ENCODE data around the gene ACSL3. TPM values are rescaled to one million over a fixed set of nuclear protein-coding genes. Genes with fewer than 3 reads are reported as not detected.

Gene ACSL3
- total RNA-seq, 1 experiment from 2014 or later: 236 TPM

DNA sequence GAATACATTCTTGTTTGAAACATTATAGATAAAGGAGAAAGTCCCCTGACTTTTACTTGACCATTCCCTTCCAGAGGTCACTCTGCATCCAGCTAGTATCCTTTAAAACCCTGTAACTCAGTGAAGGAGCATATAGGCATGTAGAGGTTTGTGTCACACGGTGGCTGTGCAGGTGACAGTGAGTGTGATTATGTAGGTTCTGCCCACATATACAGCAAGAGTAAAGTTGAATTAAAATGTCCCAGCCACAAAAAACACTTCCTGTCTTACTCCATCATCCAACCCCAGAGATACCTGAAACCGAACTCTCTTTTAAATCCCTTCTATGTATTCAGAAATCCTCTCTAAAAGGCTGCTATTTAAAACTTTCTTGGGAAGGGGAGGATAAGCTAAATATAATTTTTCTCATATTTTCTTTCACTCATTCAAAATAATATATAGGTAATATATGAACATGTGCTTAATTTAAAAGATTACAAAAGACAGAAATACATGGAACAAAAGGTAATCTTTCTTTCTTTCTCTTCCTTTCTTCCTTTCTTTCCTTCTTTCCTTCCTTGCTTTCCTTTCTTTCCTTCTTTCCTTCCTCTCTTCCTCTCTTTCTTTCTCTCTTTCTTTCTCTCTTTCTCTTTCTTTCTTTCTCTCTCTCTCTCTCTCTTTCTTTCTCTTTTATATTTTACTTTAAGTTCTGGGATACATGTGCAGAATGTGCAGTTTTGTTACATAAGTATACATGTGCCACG is 20.6 kb upstream of the ACSL3 start:
- ChIA-PET CTCF (no interaction called here), POLR2A (ENCODE audit: unreplicated experiment) (no interaction called here)
- H3K27ac ChIP-seq (ENCODE audit: low read length): no peak overlapping the region
- no peak overlapping the region for H2AFZ ChIP-seq (ENCODE audit: low read length)
- H4K20me1 ChIP-seq (ENCODE audit: low read length): no peaks in the 10 kb centered on the region
- H3K4me1 ChIP-seq (ENCODE audit: insufficient read depth, low read length): peaks cover 75% of the 10 kb centered on the region
- H3K9ac ChIP-seq (ENCODE audit: low read length): no peak overlapping the region
- H3K36me3 ChIP-seq (ENCODE audit: low read depth, low read length): no peaks in the 10 kb centered on the region
- TF ChIP-seq CTCF (conservative IDR thresholded peaks at IDR 0.05; ENCODE audit: low read depth, low read length) (no peak), EZH2 (IDR thresholded peaks at IDR 0.05; ENCODE audit: low read length, unreplicated experiment) (no peak), EZH2phosphoT487 (IDR thresholded peaks at IDR 0.05; ENCODE audit: borderline replicate concordance, low read length) (no peak)
- no TSS peak for BruUV-seq (replicated peaks)
- ATAC-seq: no peak
- H3K27me3 ChIP-seq (ENCODE audit: low read length): no peaks in the 10 kb centered on the region
- intact Hi-C loops (cut with micrococcal nuclease): loop anchor here (5.0 kb wide), 1 partner anchor 133 kb away; no protein-coding TSS in a partner anchor
- no peak overlapping the region for H3K4me3 ChIP-seq (ENCODE audit: low read length)
- H3K9me3 ChIP-seq (ENCODE audit: low read length): no peaks in the 10 kb centered on the region
- peaks cover 4% of the 10 kb centered on the region; the same call in 1 of the 2 replicates for H3K79me2 ChIP-seq (ENCODE audit: low read length)
- DNase-seq: no peak
- peaks cover 20% of the 10 kb centered on the region for H3F3A ChIP-seq (ENCODE audit: low read length, unreplicated experiment)
- H3K9me2 ChIP-seq (replicated peaks; ENCODE audit: low read length): no peaks in the 10 kb centered on the region
- H3K4me2 ChIP-seq (ENCODE audit: low read length): no peak overlapping the region

DNA sequence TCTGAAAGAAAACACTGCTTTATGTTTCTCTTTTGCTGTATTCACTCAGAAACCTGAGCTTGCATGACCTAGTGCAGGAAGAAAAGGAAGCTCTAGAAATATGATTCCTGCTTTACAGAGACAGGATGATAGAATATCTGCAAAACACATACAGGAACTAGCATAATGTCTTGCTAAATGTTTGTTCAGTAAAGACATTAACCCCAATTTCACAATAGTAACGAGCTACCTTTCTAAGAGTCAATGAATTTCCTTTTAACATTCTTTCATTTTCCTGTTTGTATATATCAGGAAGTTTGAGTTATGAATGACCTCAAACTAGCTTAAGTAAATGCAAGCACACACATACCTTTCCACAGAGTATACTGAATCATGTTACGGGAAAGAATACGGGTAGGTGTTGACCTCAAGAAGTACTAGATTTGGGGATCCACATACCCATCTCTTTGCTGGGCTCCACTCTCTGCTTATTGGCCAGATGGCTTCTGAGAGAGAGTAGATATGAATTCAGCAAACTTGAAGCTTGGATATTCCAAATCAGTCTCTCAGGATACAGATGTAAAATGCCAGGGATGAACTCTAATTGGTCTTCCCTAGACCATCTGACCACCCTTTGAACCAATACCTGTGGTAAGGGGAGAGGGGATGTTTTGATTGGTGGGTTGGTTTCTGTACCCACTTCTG is 18.2 kb upstream of the ACSL3 start:
- Histone ChIP-seq H3K4me2 (ENCODE audit: low read length) (peak overlapping the region; percentile 83), H3K27ac (ENCODE audit: low read length) (peak overlapping the region; percentile 90), H3K79me2 (ENCODE audit: low read length) (no peaks in the 10 kb centered on the region), H3K9me2 (replicated peaks; ENCODE audit: low read length) (no peaks in the 10 kb centered on the region), H3K4me1 (ENCODE audit: insufficient read depth, low read length) (peaks cover 67% of the 10 kb centered on the region), H3K27me3 (ENCODE audit: low read length) (no peaks in the 10 kb centered on the region), H3K9me3 (ENCODE audit: low read length) (no peaks in the 10 kb centered on the region), H3F3A (ENCODE audit: low read length, unreplicated experiment) (peaks cover 14% of the 10 kb centered on the region), H3K36me3 (ENCODE audit: low read depth, low read length) (no peaks in the 10 kb centered on the region), H4K20me1 (ENCODE audit: low read length) (no peaks in the 10 kb centered on the region), H2AFZ (ENCODE audit: low read length) (peak overlapping the region; percentile 60), H3K4me3 (ENCODE audit: low read length) (peak overlapping the region; percentile 44), H3K9ac (ENCODE audit: low read length) (peak overlapping the region; percentile 54)
- intact Hi-C loops (cut with micrococcal nuclease): loop anchor here (1.0 to 5.0 kb wide), 3 partner anchors 18 to 135 kb away; no protein-coding TSS in a partner anchor
- DNase-seq (peak; percentile 87), ATAC-seq (peak; percentile 65)
- TF ChIP-seq CTCF (conservative IDR thresholded peaks at IDR 0.05; ENCODE audit: low read depth, low read length) (no peak), EZH2phosphoT487 (IDR thresholded peaks at IDR 0.05; ENCODE audit: borderline replicate concordance, low read length) (no peak), EZH2 (IDR thresholded peaks at IDR 0.05; ENCODE audit: low read length, unreplicated experiment) (no peak)
- POLR2A ChIA-PET (ENCODE audit: unreplicated experiment): interaction anchor here (0.6 to 1.2 kb wide), 5 partner anchors 17 to 46 kb away, joined by 3 to 12 read pairs (median 4); partner anchors contain the start of gene ACSL3
- CTCF ChIA-PET: interaction anchor here (0.6 to 1.4 kb wide), 4 partner anchors 14 to 135 kb away, joined by 3 to 8 read pairs (median 5); no protein-coding TSS in a partner anchor
- BruUV-seq (replicated peaks): no TSS peak
